GM19240 (cell line): Measurements from ENCODE around the gene BICRAL.
A peak's percentile ranks its signal among the peaks of the same experiment; 100 is the strongest.
"Not testable (repeated sequence)": the region's sequence is repeated elsewhere in the genome, so short reads cannot be mapped to it uniquely, and the experiment has no call there.

Experiments
- DNase-seq: peaks from one replicate; pipeline ENCODE4 v3.0.0; 2011; ENCODE audit warnings: low spot score; ENCODE audit not compliant: insufficient read length

The BICRAL gene

GRCh38 chr6:42781796-42782688 lies at the start of gene BICRAL:
BICRAL (plus strand) TSS chr6:42782052; CDS start chr6:42822023, 39,971 bp downstream.
- no peak for DNase-seq

- DNase-seq = not testable (repeated sequence)
Measured at GRCh38 chr6:42733867-42734481, 47.9 kb upstream of the BICRAL start.

GRCh38 chr6:42735976-42736375 lies 45.9 kb upstream of the BICRAL start:
- DNase-seq = no peak

- no peak for DNase-seq
Measured at GRCh38 chr6:42740725-42741124, 41.1 kb upstream of the BICRAL start.

- DNase-seq = no peak
Measured at GRCh38 chr6:42742116-42742894, 39.5 kb upstream of the BICRAL start.

- no peak for DNase-seq
Measured at GRCh38 chr6:42744351-42744893, 37.4 kb upstream of the BICRAL start.

- DNase-seq = no peak
Measured at GRCh38 chr6:42745083-42745639, 36.7 kb upstream of the BICRAL start.

- peak; percentile 91 for DNase-seq
Measured at GRCh38 chr6:42745640-42746462, 36.0 kb upstream of the BICRAL start, which contains the start of gene TBCC. TBCC (minus strand) TSS chr6:42746103; CDS start chr6:42746073, 30 bp downstream.

GRCh38 chr6:42746463-42747391 lies 35.1 kb upstream of the BICRAL start:
- peak; percentile 87 for DNase-seq

GRCh38 chr6:42748203-42748898 lies 33.5 kb upstream of the BICRAL start:
- DNase-seq = no peak

GRCh38 chr6:42751055-42751454 lies 30.8 kb upstream of the BICRAL start:
- DNase-seq = no peak

GRCh38 chr6:42754759-42755158 lies 27.1 kb upstream of the BICRAL start:
- no peak for DNase-seq

GRCh38 chr6:42756722-42757121 lies 25.1 kb upstream of the BICRAL start:
- no peak for DNase-seq

GRCh38 chr6:42758756-42759430 lies 23.0 kb upstream of the BICRAL start:
- no peak for DNase-seq

GRCh38 chr6:42761287-42762067 lies 20.4 kb upstream of the BICRAL start:
- DNase-seq = no peak

- DNase-seq = no peak
Measured at GRCh38 chr6:42762426-42762859, 19.4 kb upstream of the BICRAL start.

GRCh38 chr6:42762950-42763349 lies 18.9 kb upstream of the BICRAL start:
- no peak for DNase-seq
